ENCODE results near the gene LSM5.

LSM5 gene

DNA sequence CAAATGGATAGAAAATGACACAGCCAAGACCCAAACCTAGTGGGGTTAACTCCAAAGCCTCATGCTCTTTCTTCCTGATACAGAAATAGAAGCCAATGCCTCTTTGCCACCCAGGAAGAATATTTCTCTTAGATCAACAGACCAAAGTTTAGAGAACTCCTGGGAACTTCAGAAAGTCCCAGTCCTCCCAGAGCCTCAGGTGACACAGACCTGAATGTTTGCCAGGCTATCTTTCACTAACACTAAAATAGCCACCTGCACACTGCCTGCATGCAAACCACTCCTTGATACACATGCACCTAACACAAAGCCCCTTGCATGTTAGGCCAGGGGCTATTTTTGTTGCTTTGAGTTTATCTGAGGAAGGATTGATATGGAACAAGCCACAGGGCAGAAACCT, 27.7 kb downstream of the LSM5 start:
- H3K36me3 ChIP-seq (ENCODE audit: control insufficient read depth in 2 of 2, insufficient read depth in 2 of 2, low read length in 2 of 2) = no peaks in the 10 kb centered on the region

DNA sequence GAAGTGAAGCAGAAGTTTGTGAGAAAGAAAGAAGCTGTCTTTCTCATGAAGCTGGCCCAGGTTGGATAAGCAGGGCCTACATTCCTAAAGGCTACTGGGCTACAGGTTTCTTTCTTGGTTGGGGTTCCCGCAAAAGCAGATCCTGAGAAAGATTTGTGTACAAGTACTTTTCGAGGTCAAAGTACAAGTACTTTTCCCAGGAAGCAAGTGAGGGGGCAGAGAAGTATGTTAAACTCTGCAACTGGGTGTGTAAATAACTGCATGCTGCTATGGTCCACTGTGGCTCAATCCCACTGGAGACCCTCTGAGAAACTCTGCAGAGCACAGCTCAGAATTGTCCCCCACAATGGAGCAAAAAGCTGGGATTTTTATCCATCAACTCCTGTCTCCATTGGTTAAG, 28.7 kb downstream of the LSM5 start:
- Histone ChIP-seq H3K9me3 (ENCODE audit: control insufficient read depth in 2 of 2, low read length in 2 of 2) (peaks cover 0 to 4% of the 10 kb centered on the region in 2 donors), H3K27me3 (ENCODE audit: control insufficient read depth in 1 of 2, insufficient read depth in 2 of 2, low read length in 2 of 2) (peaks cover 0 to 2% of the 10 kb centered on the region in 2 donors), H3K36me3 (ENCODE audit: control insufficient read depth in 2 of 2, insufficient read depth in 2 of 2, low read length in 2 of 2) (no peaks in the 10 kb centered on the region), H3K4me3 (ENCODE audit: low read length in 2 of 2) (no peak overlapping the region), H3K4me1 (ENCODE audit: control insufficient read depth, insufficient read depth, low read length) (no peaks in the 10 kb centered on the region), H3K9ac (ENCODE audit: low read length in 2 of 2) (no peak overlapping the region), H3K27ac (ENCODE audit: low read length) (no peak overlapping the region)

More for the DNA sequence above, 27.7 kb downstream of the LSM5 start:
- Histone ChIP-seq H3K4me1 (ENCODE audit: control insufficient read depth, insufficient read depth, low read length) (no peaks in the 10 kb centered on the region), H3K27me3 (ENCODE audit: control insufficient read depth in 1 of 2, insufficient read depth in 2 of 2, low read length in 2 of 2) (peaks cover 0 to 2% of the 10 kb centered on the region in 2 donors), H3K4me3 (ENCODE audit: low read length in 2 of 2) (no peak overlapping the region), H3K9me3 (ENCODE audit: control insufficient read depth in 2 of 2, low read length in 2 of 2) (no peaks in the 10 kb centered on the region), H3K27ac (ENCODE audit: low read length) (no peak overlapping the region), H3K9ac (ENCODE audit: low read length in 2 of 2) (no peak overlapping the region)

DNA sequence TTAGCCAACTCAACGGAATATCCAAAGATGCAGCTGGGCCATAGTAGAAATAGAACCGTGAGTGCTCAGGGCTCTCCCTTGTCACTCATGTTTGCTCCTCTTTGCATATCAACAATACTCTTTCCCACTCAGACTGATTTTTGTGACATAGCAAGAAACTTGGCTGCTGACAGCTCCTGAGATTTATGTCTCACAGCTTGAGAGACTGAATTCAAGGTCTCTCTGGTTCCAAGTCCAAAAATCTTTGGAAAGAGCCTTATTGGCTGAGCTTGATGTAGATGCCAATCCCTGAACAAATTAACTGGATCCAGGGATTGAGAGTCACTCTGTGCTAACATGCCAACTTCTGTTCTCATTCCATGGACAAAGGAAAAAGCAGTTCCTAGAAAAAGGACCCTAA, 30.4 kb downstream of the LSM5 start:
- Histone ChIP-seq H3K27ac (ENCODE audit: low read length) (no peak overlapping the region), H3K27me3 (ENCODE audit: control insufficient read depth in 1 of 2, insufficient read depth in 2 of 2, low read length in 2 of 2) (peaks cover 0 to 2% of the 10 kb centered on the region in 2 donors), H3K9ac (ENCODE audit: low read length in 2 of 2) (no peak overlapping the region), H3K4me1 (ENCODE audit: control insufficient read depth, insufficient read depth, low read length) (no peaks in the 10 kb centered on the region), H3K4me3 (ENCODE audit: low read length in 2 of 2) (no peak overlapping the region), H3K9me3 (ENCODE audit: control insufficient read depth in 2 of 2, low read length in 2 of 2) (peaks cover 0 to 4% of the 10 kb centered on the region in 2 donors), H3K36me3 (ENCODE audit: control insufficient read depth in 2 of 2, insufficient read depth in 2 of 2, low read length in 2 of 2) (no peaks in the 10 kb centered on the region)

DNA sequence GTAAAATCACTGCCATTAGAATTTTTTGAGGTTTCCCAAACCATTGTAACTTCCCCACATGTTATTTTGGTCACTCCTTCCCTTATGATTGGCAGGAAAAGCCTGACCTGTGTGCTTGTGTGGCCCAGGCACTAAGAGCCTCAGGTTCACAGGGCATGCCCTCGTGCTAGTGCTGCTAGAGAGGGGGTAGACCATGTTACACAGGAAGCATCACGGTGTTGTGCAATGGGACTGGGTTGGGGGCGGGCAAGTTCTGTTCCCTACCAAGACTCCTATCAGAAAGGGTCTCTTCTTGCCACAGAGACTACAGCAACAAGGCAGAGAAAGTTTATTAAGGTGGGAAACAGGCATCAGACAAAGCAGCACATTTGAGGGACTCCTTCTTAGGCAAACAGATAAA, 32.2 kb downstream of the LSM5 start:
- peaks cover 0 to 4% of the 10 kb centered on the region in 2 donors for H3K9me3 ChIP-seq (ENCODE audit: control insufficient read depth in 2 of 2, low read length in 2 of 2)
- no peaks in the 10 kb centered on the region for H3K4me1 ChIP-seq (ENCODE audit: control insufficient read depth, insufficient read depth, low read length)
- peaks cover 0 to 2% of the 10 kb centered on the region in 2 donors for H3K27me3 ChIP-seq (ENCODE audit: control insufficient read depth in 1 of 2, insufficient read depth in 2 of 2, low read length in 2 of 2)
- no peak overlapping the region for H3K27ac ChIP-seq (ENCODE audit: low read length)
- H3K9ac ChIP-seq (ENCODE audit: low read length in 2 of 2) = no peak overlapping the region
- no peaks in the 10 kb centered on the region for H3K36me3 ChIP-seq (ENCODE audit: control insufficient read depth in 2 of 2, insufficient read depth in 2 of 2, low read length in 2 of 2)
- no peak overlapping the region for H3K4me3 ChIP-seq (ENCODE audit: low read length in 2 of 2)

DNA sequence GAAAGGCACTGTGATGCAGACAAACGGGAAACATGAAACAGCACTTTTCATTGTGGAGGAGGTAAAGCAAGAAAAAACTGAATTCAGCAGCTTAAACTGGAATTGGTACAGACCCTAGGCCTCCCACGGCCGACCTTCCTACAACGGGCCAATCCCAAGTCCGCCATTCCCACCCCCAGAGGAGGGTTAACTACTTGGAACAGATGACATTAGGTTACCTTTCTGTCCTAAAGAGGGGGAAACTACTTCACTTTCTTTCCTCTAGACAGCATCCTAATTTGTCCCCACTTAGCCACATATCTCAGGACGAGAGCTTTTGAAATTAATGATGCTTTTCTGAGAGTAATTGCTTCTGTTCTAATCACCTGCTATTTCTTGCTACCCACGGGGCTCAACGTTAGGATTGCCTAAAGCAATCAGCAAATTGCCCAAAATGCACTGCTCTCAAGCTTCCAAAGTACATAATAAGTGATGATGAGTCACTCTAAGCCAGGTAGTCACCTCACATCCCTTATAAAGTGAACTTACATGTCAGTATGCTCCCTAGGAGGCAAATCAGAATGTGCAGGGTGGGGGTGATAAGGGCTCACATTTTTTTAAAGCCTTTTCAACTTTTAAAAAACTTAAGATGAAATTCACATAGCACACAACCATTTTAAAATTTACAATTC, 36.7 kb downstream of the LSM5 start:
- H3K36me3 ChIP-seq (ENCODE audit: control insufficient read depth in 2 of 2, insufficient read depth in 2 of 2, low read length in 2 of 2) = no peaks in the 10 kb centered on the region

DNA sequence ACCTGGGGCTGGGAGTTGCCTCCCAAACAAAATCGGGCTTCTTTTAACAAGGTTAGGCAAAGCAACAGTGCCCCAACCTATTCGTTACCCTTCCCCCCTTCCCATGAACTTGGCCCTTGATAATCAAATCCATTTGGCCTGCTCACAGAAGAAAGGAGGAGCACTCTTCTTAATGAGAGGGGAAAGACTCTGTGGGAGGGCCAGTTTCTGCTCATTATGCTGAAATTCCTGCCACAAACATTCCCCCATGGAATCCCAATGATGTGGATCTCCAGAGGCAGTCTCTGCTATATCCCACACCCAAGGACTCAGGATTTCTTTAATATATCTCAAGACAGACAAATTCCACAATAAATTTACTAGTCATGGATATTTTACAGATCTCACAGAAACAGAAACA, 43.0 kb downstream of the LSM5 start:
- H3K27me3 ChIP-seq (ENCODE audit: control insufficient read depth in 1 of 2, insufficient read depth in 2 of 2, low read length in 2 of 2) = no peaks in the 10 kb centered on the region
- no peak overlapping the region for H3K27ac ChIP-seq (ENCODE audit: low read length)
- peaks cover 2 to 5% of the 10 kb centered on the region in 2 donors for H3K9me3 ChIP-seq (ENCODE audit: control insufficient read depth in 2 of 2, low read length in 2 of 2)
- H3K4me3 ChIP-seq (ENCODE audit: low read length in 2 of 2) = no peak overlapping the region
- H3K4me1 ChIP-seq (ENCODE audit: control insufficient read depth, insufficient read depth, low read length) = no peaks in the 10 kb centered on the region
- no peak overlapping the region for H3K9ac ChIP-seq (ENCODE audit: low read length in 2 of 2)
- H3K36me3 ChIP-seq (ENCODE audit: control insufficient read depth in 2 of 2, insufficient read depth in 2 of 2, low read length in 2 of 2) = no peaks in the 10 kb centered on the region

More for the DNA sequence above, 36.7 kb downstream of the LSM5 start:
- Histone ChIP-seq H3K9ac (ENCODE audit: low read length in 2 of 2) (no peak overlapping the region), H3K4me1 (ENCODE audit: control insufficient read depth, insufficient read depth, low read length) (no peaks in the 10 kb centered on the region), H3K9me3 (ENCODE audit: control insufficient read depth in 2 of 2, low read length in 2 of 2) (peaks cover 0 to 4% of the 10 kb centered on the region in 2 donors), H3K27ac (ENCODE audit: low read length) (no peak overlapping the region), H3K27me3 (ENCODE audit: control insufficient read depth in 1 of 2, insufficient read depth in 2 of 2, low read length in 2 of 2) (no peaks in the 10 kb centered on the region), H3K4me3 (ENCODE audit: low read length in 2 of 2) (no peak overlapping the region)

DNA sequence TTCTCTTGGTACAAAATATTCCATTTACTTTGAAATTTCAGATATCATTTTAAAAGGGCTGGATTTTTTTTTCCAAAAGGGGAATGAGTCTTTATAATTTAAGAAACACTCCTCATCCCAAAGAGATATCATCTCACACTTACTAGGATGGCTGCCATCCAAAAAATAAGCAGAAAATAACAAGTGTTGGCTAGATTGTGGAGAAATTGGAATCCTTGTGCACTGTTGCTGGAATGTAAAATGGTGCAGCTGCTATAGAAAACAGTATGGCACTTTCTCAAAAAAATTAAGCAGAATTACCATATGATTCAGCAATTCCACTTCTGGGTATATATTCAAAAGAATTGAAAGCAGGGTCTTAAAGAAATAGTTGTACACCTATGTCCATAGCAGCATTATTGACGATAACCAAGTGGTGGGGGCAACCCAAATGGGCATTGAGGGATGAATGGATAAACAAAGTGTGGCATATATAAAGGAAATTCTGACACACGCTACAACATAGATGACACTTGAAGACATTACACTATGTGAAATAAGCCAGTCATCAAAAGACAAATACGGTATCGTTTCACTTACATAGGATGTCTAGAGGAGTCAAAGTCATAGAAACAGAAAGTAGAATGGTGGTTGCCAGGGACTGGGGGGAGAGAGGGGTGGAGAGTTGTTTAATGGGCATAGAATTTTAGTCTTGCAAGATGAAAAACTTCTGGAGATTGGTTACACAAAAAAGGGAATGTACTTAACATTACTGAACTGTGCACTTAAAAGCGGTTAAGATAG, 53.8 kb downstream of the LSM5 start:
- H3K9ac ChIP-seq (ENCODE audit: low read length in 2 of 2) = no peak overlapping the region
- no peaks in the 10 kb centered on the region for H3K9me3 ChIP-seq (ENCODE audit: control insufficient read depth in 2 of 2, low read length in 2 of 2)
- H3K27ac ChIP-seq (ENCODE audit: low read length) = no peak overlapping the region
- no peak overlapping the region for H3K4me3 ChIP-seq (ENCODE audit: low read length in 2 of 2)
- peaks cover 0 to 3% of the 10 kb centered on the region in 2 donors for H3K27me3 ChIP-seq (ENCODE audit: control insufficient read depth in 1 of 2, insufficient read depth in 2 of 2, low read length in 2 of 2)
- no peaks in the 10 kb centered on the region for H3K4me1 ChIP-seq (ENCODE audit: control insufficient read depth, insufficient read depth, low read length)
- no peaks in the 10 kb centered on the region for H3K36me3 ChIP-seq (ENCODE audit: control insufficient read depth in 2 of 2, insufficient read depth in 2 of 2, low read length in 2 of 2)
